T-cell (primary cell): ENCODE results near the gene SMURF1. TPM values are rescaled to one million over a fixed set of nuclear protein-coding genes. Genes with fewer than 3 reads are reported as not detected.

Source experiments
- ATAC-seq, 4 experiments: fragments of 200-7000 bp in 3 of 4; fragments of 150-1000 bp in 1 of 4; cut with Tn5 transposase; replicated peaks in 1 of 4; 1 replicate in 3 of 4; 2 replicates in 1 of 4; pipeline ENCODE4 v1.10.0; 2021; ENCODE audit warnings: moderate library complexity in 3 of 4, mild to moderate bottlenecking in 2 of 4, moderate number of reproducible peaks in 1 of 4
- CTCF ChIA-PET, 2 donors: fragments of 300-600 bp; sonication (Branson Sonifier 250); formaldehyde crosslinking; loops; one replicate each; lab custom pipeline; 2022; ENCODE audit warnings: antibody characterized with exemption in 2 of 2; lab: Charles Lee
- POLR2A ChIA-PET, 2 donors: fragments of 300-600 bp; sonication (Branson Sonifier 250); formaldehyde crosslinking; loops; one replicate each; lab custom pipeline; 2022; ENCODE audit warnings: antibody characterized with exemption in 2 of 2; lab: Charles Lee
- DNase-seq, 35 experiments: peaks; one replicate each; pipeline versions ENCODE4 v3.0.0 to v3.0.0-alpha.2; 2013 to 2023
- H3K27ac ChIP-seq: one replicate; pipeline ENCODE4 v1.5.1; 2013; ENCODE audit warnings: low read length
- H3K27me3 ChIP-seq, 2 experiments: replicated peaks in 1 of 2; 1 replicate in 1 of 2; 2 replicates in 1 of 2; pipeline versions ENCODE4 v1.6.1 to v1.7.0; 2013; ENCODE audit warnings: low read length in 1 of 2, mixed read lengths in 1 of 2; ENCODE audit not compliant: control insufficient read depth in 2 of 2, insufficient read depth in 2 of 2; ENCODE audit errors: extremely low read depth in 1 of 2
- H3K36me3 ChIP-seq, 2 donors: 1 replicate in 1 of 2; 2 replicates in 1 of 2; pipeline versions ENCODE4 v1.6.1 to v1.7.0; 2013; ENCODE audit warnings: low read length in 1 of 2; ENCODE audit not compliant: control insufficient read depth in 2 of 2, insufficient read depth in 1 of 2; ENCODE audit errors: extremely low read depth in 1 of 2
- H3K4me1 ChIP-seq, 2 experiments: 1 replicate in 1 of 2; 2 replicates in 1 of 2; pipeline versions ENCODE4 v1.6.1 to v1.7.0; 2013; ENCODE audit warnings: low read length in 2 of 2, mixed read lengths in 1 of 2; ENCODE audit not compliant: insufficient read depth in 2 of 2, control insufficient read depth in 1 of 2; ENCODE audit errors: extremely low read depth in 1 of 2
- H3K4me3 ChIP-seq, 2 donors: 1 replicate in 1 of 2; 2 replicates in 1 of 2; pipeline versions ENCODE4 v1.5.1 to v1.7.0; 2013; ENCODE audit warnings: mild to moderate bottlenecking in 2 of 2, low read length in 1 of 2, moderate library complexity in 1 of 2; ENCODE audit not compliant: control insufficient read depth in 1 of 2; ENCODE audit errors: extremely low read depth in 1 of 2
- H3K9me3 ChIP-seq: 2 replicates; pipeline ENCODE4 v1.7.0; 2013
- H3K27ac Mint-ChIP-seq, 2 donors: one replicate each; pipeline ENCODE4 v1.8.0; 2020 to 2021; ENCODE audit warnings: mild to moderate bottlenecking in 2 of 2, mixed read lengths in 2 of 2
- H3K27me3 Mint-ChIP-seq, 2 donors: one replicate each; pipeline ENCODE4 v1.8.0; 2021 to 2022; ENCODE audit warnings: mixed read lengths in 2 of 2
- H3K36me3 Mint-ChIP-seq: one replicate; pipeline ENCODE4 v1.8.0; 2021; ENCODE audit warnings: mixed read lengths
- H3K4me1 Mint-ChIP-seq, 3 donors: one replicate each; pipeline ENCODE4 v1.8.0; 2020 to 2022; ENCODE audit warnings: mixed read lengths in 3 of 3, mild to moderate bottlenecking in 1 of 3
- H3K4me3 Mint-ChIP-seq, 3 donors: one replicate each; pipeline ENCODE4 v1.8.0; 2020 to 2022; ENCODE audit warnings: mild to moderate bottlenecking in 3 of 3, mixed read lengths in 3 of 3, moderate library complexity in 3 of 3
- H3K9me3 Mint-ChIP-seq, 3 donors: one replicate each; pipeline ENCODE4 v1.8.0; 2020 to 2022; ENCODE audit warnings: mixed read lengths in 3 of 3
- WGBS: methylation state at CpG from one replicate; pipeline ENCODE4 v1.1.5; 2013; ENCODE audit warnings: missing lambda C conversion rate; ENCODE audit not compliant: insufficient coverage; 5-methylcytosine and 5-hydroxymethylcytosine counted together
- total RNA-seq, 35 experiments: library from RNA in 6 of 35; stranded (reverse) in 6 of 35; fragments of 120-200 nt in 1 of 35; gene quantifications; one replicate each; pipeline versions ENCODE4 v1.2.1 to v1.2.4 and lab custom pipeline; 2013 to 2026

The SMURF1 gene
- total RNA-seq, 5 donors from 2014 or later (not counting 1 experiment from before 2014, with no cell fraction given) = 21.6 to 26.4 (median 22.7) TPM

GRCh38 chr7:99029466-99030435 lies 114.2 kb downstream of the SMURF1 start:
- no peak overlapping the region for H3K27ac Mint-ChIP-seq

GRCh38 chr7:99028261-99028973 lies 115.5 kb downstream of the SMURF1 start:
- Histone ChIP-seq H3K36me3 (peaks cover 2 to 52% of the 10 kb centered on the region in 2 donors), H3K4me1 (no peaks in the 10 kb centered on the region), H3K9me3 (no peaks in the 10 kb centered on the region), H3K4me3 (no peak overlapping the region), H3K27ac (no peak overlapping the region), H3K27me3 (no peaks in the 10 kb centered on the region)
- H3K27me3 Mint-ChIP-seq = no peaks in the 10 kb centered on the region
- WGBS = 97% methylated on average over 15 of the region's 27 CpGs
- peaks cover 32% of the 10 kb centered on the region for H3K36me3 Mint-ChIP-seq
- ATAC-seq = no peak
- peaks cover 1 to 17% (median 2%) of the 10 kb centered on the region in 3 donors for H3K4me1 Mint-ChIP-seq
- H3K4me3 Mint-ChIP-seq = no peak overlapping the region
- peak overlapping the region; percentile 8 to 15 for H3K27ac Mint-ChIP-seq
- DNase-seq = no peak
- H3K9me3 Mint-ChIP-seq = no peaks in the 10 kb centered on the region
- CTCF ChIA-PET = no interaction called here
- POLR2A ChIA-PET = no interaction called here

More at GRCh38 chr7:99029466-99030435, 114.2 kb downstream of the SMURF1 start:
- 100% methylated on average over 1 of the region's 9 CpGs for WGBS
- no peak for ATAC-seq
- Histone ChIP-seq H3K9me3 (no peaks in the 10 kb centered on the region), H3K36me3 (peaks cover 8 to 65% of the 10 kb centered on the region in 2 donors), H3K4me3 (no peak overlapping the region), H3K27me3 (no peaks in the 10 kb centered on the region), H3K4me1 (no peaks in the 10 kb centered on the region), H3K27ac (no peak overlapping the region)
- Mint-ChIP-seq H3K9me3 (no peaks in the 10 kb centered on the region), H3K36me3 (peaks cover 38% of the 10 kb centered on the region), H3K4me3 (no peak overlapping the region), H3K27me3 (no peaks in the 10 kb centered on the region), H3K4me1 (peaks cover 1 to 6% (median 2%) of the 10 kb centered on the region in 3 donors)
- ChIA-PET CTCF (no interaction called here), POLR2A (no interaction called here)
- DNase-seq = no peak

- Mint-ChIP-seq H3K4me3 (no peak overlapping the region), H3K4me1 (peaks cover 2 to 21% (median 6%) of the 10 kb centered on the region in 3 donors), H3K27ac (no peak overlapping the region), H3K36me3 (peaks cover 35% of the 10 kb centered on the region), H3K9me3 (no peaks in the 10 kb centered on the region), H3K27me3 (no peaks in the 10 kb centered on the region)
- DNase-seq = no peak
- Histone ChIP-seq H3K9me3 (no peaks in the 10 kb centered on the region), H3K27ac (no peak overlapping the region), H3K36me3 (peaks cover 2 to 46% of the 10 kb centered on the region in 2 donors), H3K27me3 (no peaks in the 10 kb centered on the region), H3K4me1 (no peaks in the 10 kb centered on the region), H3K4me3 (no peak overlapping the region)
- over 99% methylated on average over 19 of the region's 20 CpGs for WGBS
- POLR2A ChIA-PET = no interaction called here
- CTCF ChIA-PET = no interaction called here
- ATAC-seq = no peak
These were observed 116.1 kb downstream of the SMURF1 start for GRCh38 chr7:99027841-99028240.

- Histone ChIP-seq H3K27me3 (no peaks in the 10 kb centered on the region), H3K9me3 (no peaks in the 10 kb centered on the region), H3K36me3 (peaks cover 2 to 41% of the 10 kb centered on the region in 2 donors), H3K4me1 (no peaks in the 10 kb centered on the region), H3K27ac (no peak overlapping the region), H3K4me3 (no peak overlapping the region)
- 91% methylated on average over 1 of the region's 3 CpGs for WGBS
- Mint-ChIP-seq H3K36me3 (peaks cover 35% of the 10 kb centered on the region), H3K27ac (peak overlapping the region in 1 of 2 donors; percentile 57), H3K4me3 (no peak overlapping the region), H3K27me3 (no peaks in the 10 kb centered on the region), H3K9me3 (no peaks in the 10 kb centered on the region), H3K4me1 (peaks cover 3 to 21% (median 6%) of the 10 kb centered on the region in 3 donors)
- DNase-seq (no peak), ATAC-seq (no peak)
- ChIA-PET CTCF (interaction anchor here in 1 of 2 donors (0.6 kb wide), 1 partner anchor 327 kb away, joined by 4 read pairs; no protein-coding TSS in a partner anchor), POLR2A (no interaction called here)
These were observed 116.7 kb downstream of the SMURF1 start for GRCh38 chr7:99027241-99027640.

GRCh38 chr7:99024066-99024465 lies 119.8 kb downstream of the SMURF1 start:
- Histone ChIP-seq H3K9me3 (no peaks in the 10 kb centered on the region), H3K27ac (no peak overlapping the region), H3K36me3 (peaks cover 5 to 22% of the 10 kb centered on the region in 2 donors), H3K27me3 (no peaks in the 10 kb centered on the region), H3K4me3 (no peak overlapping the region), H3K4me1 (no peaks in the 10 kb centered on the region)
- H3K4me1 Mint-ChIP-seq = peaks cover 6 to 27% (median 7%) of the 10 kb centered on the region in 3 donors
- peak overlapping the region in 1 of 2 donors; percentile 54 for H3K27ac Mint-ChIP-seq
- DNase-seq = no peak
- no peaks in the 10 kb centered on the region for H3K9me3 Mint-ChIP-seq
- ATAC-seq = no peak
- H3K36me3 Mint-ChIP-seq = peaks cover 41% of the 10 kb centered on the region
- H3K4me3 Mint-ChIP-seq = no peak overlapping the region
- no peaks in the 10 kb centered on the region for H3K27me3 Mint-ChIP-seq
- ChIA-PET CTCF (interaction anchor here in 1 of 2 donors (0.6 kb wide), 1 partner anchor 12 kb away, joined by 3 read pairs; no protein-coding TSS in a partner anchor), POLR2A (no interaction called here)

GRCh38 chr7:99021941-99022560 lies 121.9 kb downstream of the SMURF1 start:
- Mint-ChIP-seq H3K9me3 (no peaks in the 10 kb centered on the region), H3K36me3 (peaks cover 34% of the 10 kb centered on the region), H3K4me3 (no peak overlapping the region), H3K27ac (no peak overlapping the region), H3K27me3 (no peaks in the 10 kb centered on the region), H3K4me1 (peaks cover 4 to 25% (median 10%) of the 10 kb centered on the region in 3 donors)
- ChIA-PET CTCF (interaction anchor here (0.5 to 0.7 kb wide), 4 partner anchors 268 to 1692 kb away, joined by 3 to 4 read pairs (median 3); no protein-coding TSS in a partner anchor), POLR2A (no interaction called here)
- Histone ChIP-seq H3K27ac (no peak overlapping the region), H3K9me3 (no peaks in the 10 kb centered on the region), H3K36me3 (peaks cover 5 to 16% of the 10 kb centered on the region in 2 donors), H3K4me3 (no peak overlapping the region), H3K4me1 (no peaks in the 10 kb centered on the region), H3K27me3 (no peaks in the 10 kb centered on the region)
- DNase-seq = no peak
- ATAC-seq = no peak
- WGBS = 100% methylated on average over 1 of the region's 3 CpGs
